Fibroblast of villous mesenchyme (primary cell): Measurements from ENCODE around the gene ABLIM2. TPM values are rescaled to one million over a fixed set of nuclear protein-coding genes. Genes with fewer than 3 reads are reported as not detected.

Experiments used
- DNase-seq: peaks from one replicate; pipeline ENCODE4 v3.0.0-alpha.2; 2010; ENCODE audit warnings: low read depth
- H3K4me3 ChIP-seq: 2 replicates; pipeline ENCODE4 v1.5.1; 2011; ENCODE audit warnings: low read depth, mild to moderate bottlenecking, low read length
- CTCF ChIP-seq: IDR thresholded peaks from 2 replicates; pipeline ENCODE4 v1.5.1; 2012; ENCODE audit warnings: low read depth, mild to moderate bottlenecking, low read length; ENCODE audit not compliant: insufficient read depth
- total RNA-seq: library from RNA; depleted of rRNA; stranded (reverse); fragments of >200 nt; gene quantifications from 2 replicates; pipeline ENCODE4 v1.2.3, GENCODE V29; 2012

The ABLIM2 gene
- total RNA-seq, 1 donor = under 0.01 TPM

DNA sequence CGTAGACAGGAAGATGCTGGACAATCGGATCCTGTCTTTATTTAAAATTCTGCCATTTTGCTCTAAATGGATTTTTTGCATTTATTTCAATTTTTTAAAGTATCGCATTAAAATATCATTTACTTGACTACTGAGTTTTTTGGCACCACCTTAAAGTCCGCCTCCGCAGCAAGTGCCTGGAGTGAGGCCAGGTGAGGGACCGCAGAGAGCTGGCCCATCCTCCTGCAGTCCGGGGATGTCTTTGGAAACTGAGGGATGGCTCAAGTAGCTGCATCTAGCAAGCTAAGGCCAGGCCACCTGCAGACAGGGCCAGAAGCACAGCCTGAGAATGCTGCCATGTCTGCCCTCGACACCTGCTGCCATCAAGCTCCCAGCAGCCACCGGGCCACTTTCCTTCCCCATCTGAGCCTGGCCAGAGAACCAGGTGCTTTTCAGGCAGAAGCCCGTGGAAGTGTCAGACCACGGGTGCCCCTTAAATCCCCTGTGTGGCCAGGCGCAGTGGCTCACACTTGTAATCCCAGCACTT lies 69.6 kb downstream of the ABLIM2 start:
- H3K4me3 ChIP-seq = no peak overlapping the region
- no peak for DNase-seq
- no peak for TF ChIP-seq CTCF

DNA sequence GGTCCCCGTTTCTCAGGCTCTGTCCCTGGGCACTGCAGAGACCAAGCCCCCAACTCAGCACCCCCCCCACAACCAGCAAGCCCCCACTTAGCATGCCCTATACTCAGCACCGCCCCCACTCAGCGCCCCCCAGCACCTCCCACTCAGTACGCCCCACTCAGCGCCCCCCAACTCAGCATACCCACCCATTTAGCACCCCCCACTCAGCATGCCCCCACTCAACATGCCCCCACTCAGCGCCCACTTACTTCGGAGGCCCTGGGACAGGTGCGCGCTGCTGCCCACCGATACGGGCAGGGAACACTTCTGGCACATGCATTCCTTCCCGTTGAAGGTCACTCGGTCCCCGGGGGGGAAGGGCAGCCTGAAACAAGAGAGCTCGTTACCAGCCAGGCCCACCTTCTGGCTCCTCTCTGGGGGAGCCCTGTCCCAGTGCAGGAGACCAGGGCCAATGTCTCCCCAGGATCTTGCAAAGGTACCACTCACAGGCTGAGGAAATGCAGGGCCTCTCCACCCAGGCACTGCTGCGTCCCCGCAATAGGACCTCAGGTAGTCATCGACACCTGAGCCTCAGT lies 70.6 kb downstream of the ABLIM2 start:
- DNase-seq = no peak
- H3K4me3 ChIP-seq = no peak overlapping the region
- no peak for TF ChIP-seq CTCF

GRCh38 chr4:8086783-8087445 lies 71.7 kb downstream of the ABLIM2 start:
- no peak for TF ChIP-seq CTCF
- no peak for DNase-seq

GRCh38 chr4:8085491-8086117 lies 73.0 kb downstream of the ABLIM2 start:
- TF ChIP-seq CTCF = no peak
- DNase-seq = no peak
- H3K4me3 ChIP-seq = no peak overlapping the region

More at GRCh38 chr4:8086783-8087445, 71.7 kb downstream of the ABLIM2 start:
- H3K4me3 ChIP-seq = no peak overlapping the region

DNA sequence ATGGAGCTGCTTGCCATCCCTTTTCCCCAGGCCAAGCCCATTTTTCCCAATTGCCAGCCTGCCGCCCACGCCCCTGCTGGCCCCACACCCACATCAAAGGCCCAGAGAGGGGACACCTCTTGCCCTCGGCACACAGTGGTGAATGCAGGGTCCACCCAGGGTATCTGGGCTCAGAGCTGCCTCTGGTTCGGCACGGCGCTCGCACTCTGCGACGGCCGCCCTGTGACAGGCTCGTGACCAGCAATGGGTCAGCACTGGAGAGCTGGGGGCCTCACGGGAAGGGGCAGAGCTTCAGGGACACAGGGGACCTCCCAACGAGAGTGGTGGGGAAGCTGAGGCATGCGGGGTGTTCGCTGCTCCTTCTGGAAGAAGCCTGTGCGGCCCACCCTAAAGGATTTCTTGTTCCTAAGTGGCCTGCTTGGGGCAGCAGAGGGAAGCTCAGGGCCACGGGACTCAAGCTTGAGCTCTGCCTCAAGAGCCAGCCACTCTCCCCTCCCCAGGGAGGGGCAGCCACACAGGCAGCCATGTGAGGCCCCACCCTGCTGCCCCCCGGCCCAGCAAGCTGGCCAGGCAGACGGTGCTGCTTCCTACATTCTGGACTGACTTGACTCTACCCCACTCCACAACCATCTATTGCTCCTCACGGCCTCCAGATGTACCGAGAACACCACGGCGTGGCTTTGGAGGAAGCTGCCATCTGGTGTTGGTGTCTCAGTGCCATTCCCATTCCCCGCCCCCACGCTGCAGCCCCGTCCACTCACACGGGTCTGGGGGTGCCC lies 73.7 kb downstream of the ABLIM2 start:
- TF ChIP-seq CTCF = no peak
- DNase-seq = no peak
- no peak overlapping the region for H3K4me3 ChIP-seq

GRCh38 chr4:8084031-8084660 lies 74.5 kb downstream of the ABLIM2 start:
- no peak for TF ChIP-seq CTCF
- H3K4me3 ChIP-seq = no peak overlapping the region
- DNase-seq = no peak
